ENCODE measurements around the gene N4BP2L2.

The N4BP2L2 gene

DNA sequence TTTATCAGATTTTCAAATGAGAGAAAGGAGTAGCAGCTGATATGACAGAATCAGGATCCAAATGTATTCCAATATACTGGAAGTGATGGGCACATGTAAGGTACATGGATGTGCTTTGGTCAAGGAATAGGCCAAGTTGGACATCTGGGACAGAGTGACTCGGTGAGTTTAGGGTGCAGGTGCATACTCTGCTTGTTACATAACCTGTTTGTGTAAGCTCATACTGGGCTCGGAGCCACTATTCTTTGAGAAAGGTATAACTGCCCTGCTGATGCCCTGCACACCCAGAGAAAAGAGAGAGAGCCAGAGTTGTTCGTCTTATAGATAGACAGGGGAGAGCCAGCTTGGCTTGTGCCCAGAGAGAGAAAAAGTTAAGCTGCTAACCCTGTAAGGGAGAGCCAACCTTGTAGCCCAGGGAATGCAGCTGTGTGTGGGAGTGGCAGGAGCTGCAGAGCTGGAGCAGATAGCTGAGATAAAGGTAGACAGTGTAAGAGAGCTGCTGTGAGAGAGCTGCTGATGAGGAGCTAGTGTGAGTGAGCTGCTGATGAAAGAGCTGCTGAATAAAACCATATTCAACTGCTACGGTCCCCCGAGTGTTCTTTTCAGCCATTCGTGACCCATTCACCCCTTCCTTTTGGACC, 70.0 kb downstream of the N4BP2L2 start:
- DNase-seq (ENCODE audit: low read depth), result no peak

DNA sequence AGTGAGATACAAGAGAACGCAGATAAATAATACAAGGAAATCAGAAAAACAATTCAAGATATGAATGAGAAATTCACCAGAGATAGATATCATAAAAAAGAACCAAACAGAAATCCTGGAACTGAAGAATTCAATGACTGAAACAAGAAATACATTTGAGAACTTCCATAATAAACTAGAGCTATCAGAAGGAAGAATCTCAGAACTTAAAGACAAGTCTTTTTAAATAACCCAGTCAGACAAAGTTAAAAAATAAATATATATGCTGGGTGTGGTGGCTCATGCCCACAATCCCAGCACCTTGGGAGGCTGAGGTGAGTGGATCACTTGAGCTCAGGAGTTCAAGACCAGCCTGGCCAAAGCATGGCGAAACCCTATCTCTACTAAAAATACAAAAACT, 82.0 kb downstream of the N4BP2L2 start:
- no peak for DNase-seq (ENCODE audit: low read depth)

- DNase-seq (ENCODE audit: low read depth), result no peak
Observed at GRCh38 chr13:32455594-32455903, 83.0 kb downstream of the N4BP2L2 start.

DNA sequence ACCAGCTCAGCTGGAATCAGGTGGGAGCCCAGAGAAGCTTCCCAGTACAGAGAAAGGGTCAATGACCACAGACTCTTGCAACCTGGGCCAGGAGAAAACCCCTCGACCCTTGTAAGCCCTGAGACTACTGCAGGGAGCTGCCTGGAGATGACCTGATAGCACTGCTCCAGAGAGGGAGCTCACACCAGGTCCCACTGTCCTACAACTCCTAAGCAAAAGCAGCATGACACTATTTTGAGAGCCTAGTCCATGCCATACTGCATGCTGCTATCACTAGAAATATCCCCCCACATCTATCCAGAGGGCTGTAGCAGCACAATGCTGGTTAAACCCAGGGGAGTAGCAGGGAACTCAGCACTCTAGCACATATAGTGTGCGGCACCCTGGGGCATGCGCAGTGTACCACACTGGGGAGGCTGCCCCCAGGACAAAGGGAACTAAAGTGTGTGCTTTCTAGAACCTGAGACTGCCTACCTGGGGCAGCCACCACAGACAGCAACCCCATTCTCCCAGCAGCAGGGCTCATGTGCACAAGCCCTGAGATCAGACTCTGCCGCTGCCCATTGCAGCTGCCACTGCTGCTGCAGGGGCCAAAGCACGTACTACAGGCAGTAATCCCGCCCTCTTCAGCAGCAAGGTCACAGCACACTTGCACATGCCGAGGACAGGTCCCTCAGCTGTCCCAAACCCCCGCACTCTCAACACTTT, 83.6 kb downstream of the N4BP2L2 start:
- DNase-seq (ENCODE audit: low read depth), result no peak

DNA sequence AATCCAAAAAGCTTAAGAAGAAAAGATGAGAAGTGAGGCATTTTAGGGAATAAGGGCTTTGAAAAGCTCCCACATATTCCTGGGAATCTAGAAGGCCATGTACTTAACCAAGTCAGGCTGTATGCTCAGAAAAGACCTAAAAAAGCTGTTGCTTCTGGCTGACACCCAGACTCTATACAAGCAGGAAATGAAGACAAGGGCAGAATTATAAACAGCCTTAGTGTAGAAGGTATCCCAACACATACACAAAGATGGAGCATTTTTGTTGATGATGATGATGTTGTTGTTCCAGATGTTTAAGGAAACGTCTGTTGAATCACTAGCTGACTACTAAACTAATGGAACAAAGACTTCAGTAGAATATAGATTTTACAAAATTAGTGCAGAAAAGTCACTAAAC, 84.6 kb downstream of the N4BP2L2 start:
- no peak for DNase-seq (ENCODE audit: low read depth)

GRCh38 chr13:32448972-32449371, 89.6 kb downstream of the N4BP2L2 start:
- no peak for DNase-seq (ENCODE audit: low read depth)

DNA sequence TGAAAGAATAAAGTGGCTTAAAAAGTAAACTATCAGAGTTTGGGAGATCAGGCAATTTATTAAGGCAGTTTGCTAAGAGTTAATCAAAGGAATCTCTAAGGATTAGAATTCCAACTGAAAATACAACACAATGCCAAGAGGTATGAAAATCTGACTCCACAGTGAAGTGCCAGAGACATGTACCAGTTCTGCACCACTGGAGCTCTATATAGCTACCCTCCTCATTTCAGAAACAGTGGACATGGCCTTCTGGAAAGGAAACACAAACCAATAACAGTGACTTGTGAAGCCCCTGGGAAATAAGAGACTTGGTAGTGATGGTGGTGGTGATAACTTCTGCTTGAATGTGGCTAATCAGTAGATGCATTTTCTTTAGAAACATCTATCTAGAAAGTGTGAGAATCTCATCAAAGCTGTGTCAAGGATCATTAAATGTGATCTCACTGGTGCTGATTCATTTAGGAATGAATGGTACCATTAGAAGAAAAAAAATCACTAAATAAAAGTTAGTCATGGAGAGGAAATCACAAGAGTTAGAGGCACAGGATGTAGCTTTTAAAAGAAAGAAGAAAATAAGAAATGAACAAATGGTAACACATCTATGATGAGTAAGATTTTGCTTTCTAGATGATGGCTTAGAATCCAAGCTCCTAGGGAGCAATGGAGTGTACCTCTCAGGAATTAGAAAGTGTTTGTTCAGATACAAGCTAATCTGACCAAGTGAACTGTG, 90.5 kb downstream of the N4BP2L2 start:
- DNase-seq (ENCODE audit: low read depth), result no peak

- no peak for DNase-seq (ENCODE audit: low read depth)
Observed at GRCh38 chr13:32446773-32447465, 91.7 kb downstream of the N4BP2L2 start.

GRCh38 chr13:32446220-32446619, 92.4 kb downstream of the N4BP2L2 start:
- DNase-seq (ENCODE audit: low read depth), result no peak

DNA sequence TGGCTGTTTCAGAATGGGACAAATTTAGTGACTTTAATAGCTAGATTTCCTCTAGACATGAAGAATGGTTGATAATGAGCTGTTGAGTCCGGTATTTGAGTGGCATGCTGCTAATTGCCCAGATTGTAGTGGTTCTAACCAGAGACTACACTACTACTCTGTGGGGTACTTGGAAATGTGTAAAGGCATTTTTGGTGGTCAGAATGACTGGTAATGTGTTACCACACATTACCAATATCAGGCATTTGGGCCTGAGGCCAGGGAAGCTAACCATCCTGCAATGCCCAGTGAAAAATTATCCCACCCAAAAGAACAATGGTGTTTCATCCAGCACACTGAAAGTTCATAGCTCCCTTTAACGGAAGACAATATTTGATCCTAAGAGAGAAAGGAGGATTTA, 93.1 kb downstream of the N4BP2L2 start:
- DNase-seq (ENCODE audit: low read depth), result no peak

- peak; percentile 6 for DNase-seq (ENCODE audit: low read depth)
Observed at GRCh38 chr13:32443111-32443510, 95.5 kb downstream of the N4BP2L2 start.

GRCh38 chr13:32438871-32439270, 99.7 kb downstream of the N4BP2L2 start:
- DNase-seq (ENCODE audit: low read depth), result no peak

DNA sequence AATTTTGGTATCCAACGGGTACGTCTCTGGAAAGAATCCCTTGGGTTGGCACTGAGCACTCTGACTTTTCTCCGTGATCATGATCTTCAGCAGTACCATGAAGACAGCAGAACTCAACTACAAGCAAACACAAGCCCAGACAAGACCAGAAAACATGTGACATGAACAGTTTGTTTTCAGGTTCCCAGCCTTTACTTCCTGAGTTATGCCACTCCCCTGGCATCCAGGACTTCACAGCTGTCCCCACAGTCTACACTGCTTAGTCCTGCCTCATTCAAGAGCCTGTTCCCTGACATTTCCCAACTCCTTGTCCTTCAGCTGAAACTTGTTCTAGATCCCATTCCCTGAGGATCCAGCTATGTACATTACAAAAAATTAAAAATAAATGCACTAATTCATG, 105.7 kb downstream of the N4BP2L2 start:
- no peak for DNase-seq (ENCODE audit: low read depth)

- no peak for DNase-seq (ENCODE audit: low read depth)
Observed at GRCh38 chr13:32431361-32431760, 107.2 kb downstream of the N4BP2L2 start.

GRCh38 chr13:32430018-32430747, 108.4 kb downstream of the N4BP2L2 start:
- no peak for DNase-seq (ENCODE audit: low read depth)

DNA sequence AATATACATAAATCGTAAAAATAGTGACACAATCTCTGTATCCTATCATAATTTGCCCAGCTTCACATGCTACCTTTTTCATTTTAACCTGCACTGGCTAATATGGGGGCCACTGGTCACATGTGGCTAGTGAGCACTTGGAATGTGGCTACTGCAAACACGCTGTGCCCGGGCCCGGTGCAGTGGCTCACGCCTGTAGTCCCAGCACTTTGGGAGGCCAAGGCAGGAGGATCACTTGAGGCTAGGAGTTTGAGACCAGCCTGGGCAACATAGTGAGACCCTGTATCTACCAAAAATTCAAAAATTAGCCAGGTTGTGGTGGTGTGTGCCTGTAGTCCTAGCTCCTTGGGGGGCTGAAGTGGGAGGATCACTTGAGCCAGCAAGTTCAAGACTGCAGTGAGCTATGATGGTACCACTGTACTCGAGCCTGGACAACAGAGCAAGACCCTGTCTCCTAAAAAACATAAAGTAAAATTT, 109.1 kb downstream of the N4BP2L2 start:
- DNase-seq (ENCODE audit: low read depth), result no peak

- no peak for DNase-seq (ENCODE audit: low read depth)
Observed at GRCh38 chr13:32428581-32429432, 109.8 kb downstream of the N4BP2L2 start.

- peak; percentile 10 for DNase-seq (ENCODE audit: low read depth)
Observed at GRCh38 chr13:32427852-32428580, 110.6 kb downstream of the N4BP2L2 start, which contains the start of gene N4BP2L1. Gene N4BP2L1, minus strand, starts transcription at chr13:32428130. Its CDS starts 48 bp downstream, at chr13:32428082.

DNA sequence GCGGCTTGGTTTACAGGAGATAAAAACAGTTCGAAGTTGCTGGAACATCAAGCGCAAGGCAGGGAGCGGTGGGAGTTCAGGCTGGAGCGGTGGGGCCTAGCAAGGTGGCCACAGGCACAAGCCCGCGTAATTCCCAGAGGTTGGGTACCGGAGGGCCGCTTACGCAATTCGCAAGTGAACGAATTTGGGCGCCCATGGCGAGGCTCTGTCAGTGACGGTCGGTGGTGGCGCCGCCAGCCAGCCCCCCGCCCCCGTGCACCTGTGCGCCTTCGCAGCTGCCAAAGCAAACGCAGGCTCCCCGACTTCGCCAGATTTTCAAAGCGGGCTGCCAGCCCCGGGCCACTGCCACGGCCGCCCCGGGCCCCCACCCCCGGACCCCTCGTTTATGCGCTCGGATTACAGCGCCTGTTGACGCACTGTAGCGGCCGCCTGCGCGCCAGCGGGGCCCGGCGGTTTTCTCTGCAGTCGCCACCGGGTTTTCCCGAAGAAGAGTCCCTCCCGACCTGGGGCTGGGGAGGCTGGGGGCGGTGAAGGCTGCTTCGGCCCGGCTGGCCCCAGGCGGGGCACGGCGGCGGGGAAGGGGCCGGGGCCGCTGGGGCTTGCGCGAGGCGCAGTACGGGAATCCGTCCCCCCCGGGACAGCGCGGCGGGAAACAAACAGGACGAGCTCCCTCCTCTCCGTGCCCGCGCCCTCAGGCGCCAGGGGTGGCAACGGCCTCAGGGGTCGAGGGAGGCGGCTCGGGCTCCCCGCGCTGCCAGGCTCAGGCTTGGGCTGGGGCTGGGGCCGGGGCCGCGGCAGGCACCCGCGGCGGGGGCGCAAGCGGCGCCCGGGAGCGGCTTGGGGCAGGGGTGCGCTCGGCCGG, 111.4 kb downstream of the N4BP2L2 start:
- no peak for DNase-seq (ENCODE audit: low read depth)
